GM15510 (cell line): ENCODE data around the gene MYO9A.
A peak's percentile ranks its signal among the peaks of the same experiment; 100 is the strongest.

Experiments used
- POLR2A ChIP-seq: IDR thresholded peaks from 3 replicates; pipeline ENCODE4 v1.6.1; 2011; ENCODE audit warnings: borderline replicate concordance; ENCODE audit not compliant: insufficient read length; ENCODE audit errors: extremely low read depth

MYO9A gene, protein sequence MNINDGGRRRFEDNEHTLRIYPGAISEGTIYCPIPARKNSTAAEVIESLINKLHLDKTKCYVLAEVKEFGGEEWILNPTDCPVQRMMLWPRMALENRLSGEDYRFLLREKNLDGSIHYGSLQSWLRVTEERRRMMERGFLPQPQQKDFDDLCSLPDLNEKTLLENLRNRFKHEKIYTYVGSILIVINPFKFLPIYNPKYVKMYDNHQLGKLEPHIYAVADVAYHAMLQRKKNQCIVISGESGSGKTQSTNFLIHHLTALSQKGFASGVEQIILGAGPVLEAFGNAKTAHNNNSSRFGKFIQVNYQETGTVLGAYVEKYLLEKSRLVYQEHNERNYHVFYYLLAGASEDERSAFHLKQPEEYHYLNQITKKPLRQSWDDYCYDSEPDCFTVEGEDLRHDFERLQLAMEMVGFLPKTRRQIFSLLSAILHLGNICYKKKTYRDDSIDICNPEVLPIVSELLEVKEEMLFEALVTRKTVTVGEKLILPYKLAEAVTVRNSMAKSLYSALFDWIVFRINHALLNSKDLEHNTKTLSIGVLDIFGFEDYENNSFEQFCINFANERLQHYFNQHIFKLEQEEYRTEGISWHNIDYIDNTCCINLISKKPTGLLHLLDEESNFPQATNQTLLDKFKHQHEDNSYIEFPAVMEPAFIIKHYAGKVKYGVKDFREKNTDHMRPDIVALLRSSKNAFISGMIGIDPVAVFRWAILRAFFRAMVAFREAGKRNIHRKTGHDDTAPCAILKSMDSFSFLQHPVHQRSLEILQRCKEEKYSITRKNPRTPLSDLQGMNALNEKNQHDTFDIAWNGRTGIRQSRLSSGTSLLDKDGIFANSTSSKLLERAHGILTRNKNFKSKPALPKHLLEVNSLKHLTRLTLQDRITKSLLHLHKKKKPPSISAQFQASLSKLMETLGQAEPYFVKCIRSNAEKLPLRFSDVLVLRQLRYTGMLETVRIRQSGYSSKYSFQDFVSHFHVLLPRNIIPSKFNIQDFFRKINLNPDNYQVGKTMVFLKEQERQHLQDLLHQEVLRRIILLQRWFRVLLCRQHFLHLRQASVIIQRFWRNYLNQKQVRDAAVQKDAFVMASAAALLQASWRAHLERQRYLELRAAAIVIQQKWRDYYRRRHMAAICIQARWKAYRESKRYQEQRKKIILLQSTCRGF (N-terminal part only)

DNA sequence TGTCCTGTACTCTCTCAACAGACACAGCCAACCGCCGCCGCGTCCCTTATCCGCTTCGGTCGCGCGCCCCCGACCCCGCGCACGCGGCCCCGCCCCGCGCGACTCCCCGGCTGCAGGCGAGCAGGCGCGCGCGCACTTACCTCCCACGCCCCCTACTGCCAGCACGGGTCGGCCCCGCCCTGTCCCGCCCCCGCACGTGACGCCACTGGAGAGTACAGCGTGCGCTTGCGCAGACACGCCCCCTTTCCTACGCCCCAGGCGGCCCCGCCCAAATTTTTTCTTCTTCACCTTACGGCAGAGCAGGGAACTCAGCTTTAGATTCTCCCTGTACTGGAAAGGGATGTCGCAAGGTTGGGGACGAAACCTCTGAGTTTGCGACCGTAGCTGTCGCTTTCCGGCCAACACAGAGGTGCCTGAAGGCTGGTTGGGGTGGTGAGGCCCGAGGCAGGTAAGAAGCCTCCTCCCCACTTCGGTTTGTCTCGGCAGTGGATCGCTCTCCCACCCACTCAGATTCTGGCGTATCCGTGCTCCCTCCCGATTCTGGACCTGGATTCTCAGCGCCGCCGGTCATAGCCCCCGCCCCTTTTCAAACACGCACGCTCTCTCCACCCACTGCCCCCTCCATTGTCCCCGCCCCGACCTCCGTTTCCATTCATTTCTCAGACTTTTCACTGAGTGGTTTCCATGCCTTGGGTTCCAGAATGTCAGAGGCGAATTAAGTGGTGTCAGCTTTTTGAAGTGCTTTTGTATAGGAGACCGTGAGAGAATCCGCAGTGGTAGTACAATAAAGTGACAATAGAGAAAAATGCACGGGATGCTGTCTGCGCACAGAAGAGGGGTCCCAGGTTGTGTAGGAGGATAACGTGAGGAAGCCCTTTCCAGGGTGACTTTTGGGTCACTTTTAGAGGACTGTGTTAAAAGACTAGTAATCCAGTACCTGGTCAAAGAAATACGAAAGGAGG, at the start of gene MYO9A, which contains the start of gene SENP8:
MYO9A (minus strand) TSS at position 134 of the 962 bp plus-strand sequence. CDS start 71,587 bp downstream, outside the sequence.
SENP8 (plus strand) TSS at position 387 of the 962 bp plus-strand sequence. CDS start 21,221 bp downstream, outside the sequence.
- TF ChIP-seq POLR2A = peak; percentile 81

DNA sequence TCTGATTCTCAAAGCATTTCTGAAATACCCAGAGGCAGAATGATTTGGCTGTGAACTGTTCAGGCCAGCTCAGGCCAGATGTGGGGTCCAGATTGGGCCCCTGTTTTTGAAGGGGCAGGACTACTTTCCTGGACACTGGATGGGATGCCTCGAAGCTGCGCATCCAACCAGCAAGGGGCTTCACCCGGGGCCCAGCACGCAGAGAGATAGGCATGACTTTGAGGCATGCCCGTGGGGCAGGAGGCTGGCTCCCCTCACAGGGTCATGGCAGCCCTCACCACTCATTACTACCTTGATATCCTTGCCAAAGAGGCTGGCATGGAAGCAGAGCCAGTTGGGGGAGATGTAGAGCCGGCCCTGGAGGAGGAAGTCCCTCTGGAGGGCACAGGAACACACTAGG, 49.5 kb upstream of the MYO9A start:
- no peak for TF ChIP-seq POLR2A

DNA sequence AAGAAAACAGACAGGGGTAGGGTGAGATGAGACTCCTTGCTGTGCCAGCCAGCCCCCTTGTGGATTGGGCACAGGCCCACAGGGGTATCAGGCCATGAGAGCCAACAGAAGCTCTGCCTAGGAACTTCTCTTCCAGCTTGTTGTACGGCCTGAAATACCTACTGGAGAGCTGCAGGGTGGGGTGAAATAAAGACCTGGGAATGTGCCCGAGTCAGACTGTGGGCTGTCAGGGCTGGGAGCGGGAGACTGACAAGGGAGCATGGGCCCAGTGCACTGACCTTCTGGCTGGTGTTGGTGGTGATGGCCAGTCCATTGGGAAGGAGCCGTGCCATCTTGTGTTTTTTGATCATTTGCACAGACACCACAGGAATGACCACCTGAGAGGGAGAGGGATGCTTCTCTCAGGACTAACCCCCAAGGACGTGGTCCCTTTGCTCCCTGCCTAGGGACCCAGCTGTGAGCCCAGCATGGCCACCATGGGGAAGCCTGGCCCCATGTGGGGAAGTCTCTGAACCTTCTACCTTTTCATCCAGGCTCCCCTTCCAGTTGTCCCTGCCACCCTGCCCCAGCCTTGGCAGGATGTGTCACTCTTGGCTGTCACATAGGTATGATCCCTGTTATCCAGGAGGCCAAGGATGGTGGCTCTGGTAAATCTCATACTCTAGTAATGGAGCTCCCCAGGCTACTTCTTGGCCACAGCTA, 48.9 kb upstream of the MYO9A start:
- TF ChIP-seq POLR2A = no peak

DNA sequence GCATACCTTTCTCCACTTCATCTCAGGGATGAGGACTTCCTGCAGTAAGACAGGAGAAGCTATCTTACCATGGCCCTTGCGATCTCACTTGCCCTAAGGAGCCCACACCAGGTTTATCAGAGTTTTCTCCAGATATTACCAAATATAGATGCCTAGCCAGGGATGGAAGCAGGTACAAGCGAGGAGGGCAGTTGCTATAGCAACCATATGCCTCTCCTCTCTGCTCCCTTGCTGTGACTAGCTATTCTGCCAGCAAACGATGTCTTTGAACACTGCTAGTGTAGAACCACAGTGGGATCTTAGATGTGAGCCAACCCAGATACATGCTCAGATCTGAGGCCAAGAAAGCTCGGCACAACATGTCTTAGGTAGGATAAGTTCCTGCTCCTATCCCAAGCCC, 45.8 kb upstream of the MYO9A start:
- TF ChIP-seq POLR2A = no peak

DNA sequence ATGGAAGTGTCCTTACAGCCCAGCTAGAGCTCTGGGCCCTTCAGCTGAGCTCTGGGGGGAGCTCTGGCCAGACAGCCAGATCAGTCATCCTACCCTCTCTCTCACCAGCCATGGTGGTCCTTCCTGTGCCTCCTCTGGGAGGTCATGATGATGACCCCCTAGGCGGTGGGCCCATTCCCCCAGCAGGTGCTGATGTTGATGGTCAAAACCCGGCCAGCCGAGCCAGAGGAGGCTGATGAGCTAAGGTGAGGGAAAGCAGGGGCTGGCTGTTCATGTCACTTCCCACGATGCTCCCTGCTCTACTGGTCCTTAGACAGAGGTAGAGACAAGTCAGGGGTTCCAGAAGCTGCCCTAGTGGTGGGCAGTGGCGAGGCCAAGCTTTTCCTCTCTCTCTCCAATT, 44.6 kb upstream of the MYO9A start:
- no peak for TF ChIP-seq POLR2A

DNA sequence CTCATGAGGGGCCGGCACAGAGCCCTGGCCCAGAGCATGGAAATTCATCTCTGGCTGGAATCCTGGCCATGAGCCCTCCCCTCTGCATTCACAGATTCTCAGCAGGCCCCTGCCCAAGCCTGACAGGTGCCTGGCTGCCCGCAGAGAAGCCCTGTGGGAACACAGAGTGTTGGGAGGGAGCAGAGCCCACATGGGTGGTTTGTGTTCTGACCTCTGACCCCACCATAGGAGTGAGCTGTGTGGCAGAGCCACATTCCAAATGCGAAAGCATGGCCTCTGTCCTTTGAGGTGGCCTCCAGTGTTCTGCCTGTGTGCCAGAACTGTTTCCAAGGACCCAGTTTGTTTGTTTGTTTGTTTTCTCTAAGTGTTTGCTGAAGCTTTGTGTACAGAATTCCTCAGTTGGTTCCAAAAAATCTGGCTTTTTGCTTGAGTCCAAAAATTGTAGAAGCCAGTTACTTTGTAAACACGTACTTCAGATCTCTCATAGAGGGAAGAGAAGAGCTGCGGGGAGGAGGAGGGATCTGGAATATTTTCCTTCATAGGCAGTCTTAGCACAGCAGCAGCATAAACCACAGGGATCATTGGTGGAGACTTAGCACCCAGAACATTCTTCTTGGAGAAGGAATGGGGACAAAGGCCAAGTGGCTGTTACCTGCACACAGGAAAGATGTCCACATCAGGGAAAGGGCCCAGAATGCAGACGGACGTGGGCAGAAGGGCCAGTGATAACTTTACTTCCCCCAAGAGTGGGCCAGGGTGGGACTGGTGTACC, 43.6 kb upstream of the MYO9A start:
- TF ChIP-seq POLR2A = no peak

DNA sequence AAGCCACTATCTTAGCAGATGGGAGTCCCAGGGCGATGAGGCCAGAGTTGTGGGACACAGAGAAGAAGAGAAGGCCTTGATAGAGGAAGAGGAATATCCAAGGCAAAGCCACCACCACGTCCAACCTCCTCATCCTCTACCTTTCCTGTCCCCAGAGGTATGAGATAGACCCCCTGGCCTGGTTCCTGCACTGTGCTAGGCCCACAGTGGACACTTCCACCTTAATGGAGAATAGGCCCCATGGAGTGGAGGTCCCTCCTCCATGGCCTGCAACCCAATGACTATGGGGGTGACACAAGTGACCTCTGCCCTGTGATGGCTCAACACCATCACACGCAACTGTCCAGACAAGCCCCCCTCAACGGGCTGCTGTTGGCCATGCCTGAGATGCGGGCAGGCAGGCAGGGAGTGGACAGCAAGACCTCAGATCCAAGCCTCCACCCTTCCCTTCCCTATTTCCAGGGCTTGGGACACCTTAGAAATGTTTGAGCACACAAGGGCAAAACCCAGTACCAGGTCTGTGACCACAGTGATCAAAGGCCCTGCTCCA, 42.8 kb upstream of the MYO9A start:
- no peak for TF ChIP-seq POLR2A

DNA sequence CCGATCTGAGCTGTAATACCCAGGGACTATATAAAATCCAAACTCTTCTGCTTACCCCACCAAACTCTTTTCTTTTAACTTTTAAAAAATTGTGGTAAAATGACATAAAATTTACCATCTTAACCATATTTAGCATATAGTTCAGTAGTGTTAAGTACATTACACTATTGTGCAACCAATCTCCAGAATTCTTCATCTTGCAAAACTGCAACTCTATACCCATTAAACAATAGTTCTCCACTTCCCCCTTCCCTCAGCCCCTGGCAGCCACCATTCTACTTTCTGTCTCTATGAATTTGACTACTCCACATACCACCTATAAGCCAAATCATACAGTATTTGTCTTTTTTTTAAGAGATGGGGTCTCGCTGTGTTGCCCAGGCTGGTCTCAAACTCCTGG, 39.0 kb upstream of the MYO9A start:
- TF ChIP-seq POLR2A = no peak

DNA sequence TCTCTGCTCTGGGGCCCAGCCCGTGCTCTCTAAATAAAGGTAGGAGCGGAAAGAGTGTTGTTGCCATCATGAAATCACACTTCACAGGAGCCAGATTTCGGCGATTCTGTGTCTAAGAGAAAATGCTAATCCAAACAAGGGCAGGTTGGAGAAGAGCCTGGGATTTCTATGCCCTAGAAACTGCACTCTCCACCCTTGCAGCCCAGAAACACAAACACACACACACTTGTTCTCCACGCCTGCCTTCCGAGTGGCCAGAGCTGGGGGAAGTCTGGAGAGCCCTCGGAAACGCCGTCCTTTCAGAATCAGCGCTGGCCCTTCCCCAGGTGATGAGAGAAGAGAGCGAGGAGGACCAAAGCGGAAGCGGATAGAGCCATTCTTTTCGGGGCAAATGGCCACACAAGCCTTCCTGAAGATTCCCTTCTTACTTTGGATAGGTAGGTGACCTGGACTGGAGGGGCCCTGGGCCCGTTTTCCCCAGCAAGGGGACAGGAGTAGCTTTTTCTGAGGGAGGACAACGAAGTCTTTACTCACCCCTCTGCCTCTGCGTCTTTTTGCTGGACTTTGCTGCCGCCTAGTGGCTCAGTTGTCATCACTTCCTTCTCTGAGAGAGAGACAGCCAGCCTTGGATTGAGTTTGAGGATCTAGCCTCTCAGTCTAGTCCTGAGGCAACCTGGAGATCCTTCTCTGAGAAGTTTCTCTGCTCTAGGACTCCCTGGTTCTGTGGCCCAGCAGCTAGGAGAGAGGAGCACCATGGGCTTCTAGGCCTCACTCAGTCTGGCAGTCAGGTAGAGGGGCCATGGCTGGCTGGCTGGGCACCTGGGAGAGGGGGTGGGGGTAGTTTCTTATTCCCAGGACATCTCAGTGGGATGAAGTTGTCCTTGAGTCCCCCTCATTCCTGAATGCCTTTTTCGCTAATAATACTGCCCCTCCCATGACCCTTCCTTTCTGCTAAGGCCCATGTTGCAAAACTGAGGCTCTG, 38.0 kb upstream of the MYO9A start:
- no peak for TF ChIP-seq POLR2A

DNA sequence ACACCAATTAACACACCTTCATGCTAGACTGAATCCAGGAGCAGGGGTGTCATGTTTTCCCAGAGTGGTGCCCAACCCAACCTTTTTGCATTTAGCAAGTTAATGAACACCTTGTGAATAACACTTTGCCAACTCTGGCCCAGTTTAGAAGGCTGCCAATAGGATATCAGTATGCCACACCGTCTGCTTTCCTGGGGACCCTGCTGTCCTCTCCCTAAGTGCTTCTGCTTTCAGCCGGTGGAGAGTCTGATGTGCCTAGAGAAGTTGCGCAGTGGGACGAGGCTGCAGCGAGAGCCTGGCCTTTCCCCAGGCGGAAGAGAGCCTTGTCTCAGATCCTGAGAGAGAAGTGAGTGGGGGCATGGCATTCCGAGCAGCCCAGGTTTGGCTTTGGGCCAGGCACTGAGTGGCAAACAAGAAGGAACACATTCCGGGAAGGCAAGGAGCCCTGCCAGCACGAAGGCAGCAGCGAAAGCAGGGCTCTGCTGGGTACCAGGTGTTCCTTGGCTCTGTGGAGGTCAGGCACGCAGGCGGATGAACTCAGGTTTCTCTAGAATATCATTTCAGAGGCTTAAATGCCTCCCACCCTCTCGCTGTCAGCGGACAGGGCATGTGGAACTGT, 37.2 kb upstream of the MYO9A start:
- TF ChIP-seq POLR2A = no peak

DNA sequence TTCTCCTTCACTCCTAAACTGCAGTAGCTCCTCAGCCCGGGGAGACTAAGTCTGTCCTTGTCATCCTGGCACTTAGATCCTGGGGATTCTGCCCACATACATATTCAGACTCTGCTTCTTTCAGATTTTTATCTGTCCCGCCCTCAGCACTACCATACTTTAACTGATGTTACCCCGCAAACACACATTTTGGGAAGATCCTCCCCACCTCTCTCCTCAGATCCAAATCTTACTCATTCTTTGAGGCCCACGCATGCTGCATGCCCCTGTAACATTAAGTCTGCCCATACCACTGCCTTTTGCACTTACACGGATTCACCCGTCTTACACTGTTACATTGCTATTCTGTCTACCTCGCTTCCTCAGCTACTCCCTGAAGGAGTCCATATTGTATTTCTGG, 36.4 kb upstream of the MYO9A start:
- TF ChIP-seq POLR2A = no peak
